Fibroblast of skin of left biceps (primary cell): Measurements from ENCODE around the gene CRYBG1.
"Not testable (repeated sequence)": the region's sequence is repeated elsewhere in the genome, so short reads cannot be mapped to it uniquely, and the experiment has no call there.

Experiments used
- DNase-seq, 2 experiments: peaks; one replicate each; pipeline ENCODE4 v3.0.0-alpha.2; 2013; ENCODE audit warnings: low read depth in 2 of 2

The CRYBG1 gene

GRCh38 chr6:106377061-106377540, 16.6 kb downstream of the CRYBG1 start:
- peak; percentile 18 to 39 for DNase-seq

GRCh38 chr6:106379951-106380350, 19.4 kb downstream of the CRYBG1 start:
- DNase-seq = no peak

- no peak for DNase-seq
Measured at GRCh38 chr6:106380407-106380806, 19.9 kb downstream of the CRYBG1 start.

GRCh38 chr6:106381223-106381622, 20.7 kb downstream of the CRYBG1 start:
- DNase-seq = no peak

DNA sequence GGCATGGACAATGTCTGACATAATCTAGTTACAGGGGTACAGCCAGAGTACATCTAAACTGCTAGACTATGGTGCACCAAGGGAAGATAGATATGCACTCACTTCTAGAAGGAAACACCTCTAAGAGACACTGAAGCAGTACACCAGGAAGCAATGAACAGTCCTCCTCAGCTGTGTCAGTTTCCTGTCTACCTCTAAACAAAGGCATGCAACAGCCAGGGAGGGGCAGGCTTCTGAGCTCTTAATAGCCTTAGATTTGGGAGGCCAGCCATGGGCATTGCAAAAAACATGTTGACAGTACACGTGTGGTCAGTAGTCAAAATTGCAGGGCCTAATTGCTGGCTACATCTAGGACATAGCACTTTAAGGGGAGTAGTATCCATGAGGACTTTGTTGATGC, 21.4 kb downstream of the CRYBG1 start:
- no peak for DNase-seq

DNA sequence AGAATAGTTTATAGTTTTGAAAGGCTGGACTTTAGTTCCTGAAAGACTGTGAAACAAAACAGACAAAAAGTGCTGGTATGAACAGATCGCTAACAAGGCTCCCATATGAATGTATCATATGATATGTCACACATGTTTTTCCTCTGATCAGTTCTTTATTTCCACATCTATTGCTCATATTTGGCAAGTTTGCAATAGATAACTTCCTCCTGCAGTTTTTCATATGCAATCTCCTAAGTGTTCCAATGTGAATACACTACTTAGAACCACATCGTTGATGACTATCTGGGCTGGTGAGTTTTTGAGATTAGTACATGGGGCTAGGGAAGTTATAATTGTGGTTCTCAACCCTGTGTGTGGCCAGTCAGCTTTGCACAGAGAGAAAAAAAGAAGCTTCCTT, 23.1 kb downstream of the CRYBG1 start:
- DNase-seq = peak in 1 of 2 experiments; percentile 21

DNA sequence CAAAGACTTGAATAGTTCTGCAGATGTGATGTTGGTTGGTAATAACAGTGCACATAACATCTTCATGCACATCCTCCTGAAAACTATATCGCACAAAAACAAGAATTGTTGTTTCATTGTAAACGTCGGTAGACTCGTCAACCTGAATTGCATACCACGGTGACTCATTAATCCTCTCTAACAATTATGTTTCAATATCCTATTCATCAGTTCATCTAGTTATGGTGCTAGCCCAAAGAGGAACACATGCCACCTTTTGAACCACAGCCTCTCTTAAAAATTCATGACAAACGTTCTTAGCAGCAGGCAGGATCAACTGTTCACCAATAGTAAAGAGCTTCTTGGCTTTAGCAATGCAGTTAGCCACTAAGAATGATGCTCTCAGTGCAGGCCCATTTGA, 25.0 kb downstream of the CRYBG1 start:
- no peak for DNase-seq

DNA sequence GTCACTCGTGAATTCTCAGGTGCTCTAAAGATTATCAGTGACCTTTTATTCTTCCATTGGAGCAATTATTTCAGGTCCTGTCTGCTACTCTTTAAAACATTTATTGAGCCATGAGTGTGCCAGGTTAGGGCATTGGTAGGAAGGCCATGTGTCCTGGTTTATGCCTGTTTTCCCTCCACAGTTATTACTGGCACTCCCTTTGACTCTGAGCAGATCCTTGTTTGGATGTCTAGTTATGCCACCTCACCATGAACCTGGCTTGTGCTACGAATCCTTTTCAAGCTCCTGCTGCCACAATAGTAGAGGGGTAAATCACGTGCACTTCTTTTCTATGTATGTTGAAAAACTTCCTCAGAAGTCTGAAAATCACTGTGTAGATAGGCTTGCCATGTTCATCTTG, 27.4 kb downstream of the CRYBG1 start:
- DNase-seq = no peak

DNA sequence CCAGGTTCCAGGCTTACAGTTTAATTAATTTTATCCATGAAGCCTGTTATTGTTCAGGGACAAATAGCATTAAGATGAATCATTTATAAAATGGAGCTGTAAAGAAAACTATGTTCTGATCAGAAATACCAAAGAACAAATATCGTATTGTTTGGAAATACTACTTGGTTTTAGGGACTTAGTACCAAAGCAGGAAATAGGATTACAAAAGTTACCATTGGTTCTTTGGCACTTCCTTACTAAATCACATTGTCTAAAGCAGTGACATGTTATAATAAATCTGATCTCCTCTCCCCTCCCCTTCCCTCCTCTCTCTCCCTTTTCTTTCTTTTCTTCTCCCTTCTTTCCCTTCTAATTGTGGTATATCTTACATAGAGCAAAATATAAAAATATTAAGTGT, 29.6 kb downstream of the CRYBG1 start:
- no peak for DNase-seq

- no peak for DNase-seq
Measured at GRCh38 chr6:106396426-106397220, 36.1 kb downstream of the CRYBG1 start.

DNA sequence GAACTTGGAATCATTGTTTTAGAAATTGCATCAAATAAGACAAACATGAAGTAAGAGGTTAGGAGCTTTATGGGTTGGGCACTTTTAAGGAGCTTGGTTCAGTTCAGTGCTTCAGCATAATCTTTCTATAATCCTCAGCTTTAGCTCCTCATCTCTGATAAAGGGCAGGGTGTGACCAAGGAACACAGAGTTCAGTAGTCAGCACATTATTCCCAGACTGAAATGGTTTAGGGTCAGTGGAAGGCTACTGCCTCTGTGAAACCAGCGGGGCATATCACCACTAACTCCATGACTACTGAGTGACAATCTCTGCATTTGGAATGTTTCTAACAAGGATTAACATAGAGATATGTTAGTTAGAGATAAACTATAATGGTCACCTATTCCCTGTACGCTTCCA, 36.9 kb downstream of the CRYBG1 start:
- DNase-seq = no peak

DNA sequence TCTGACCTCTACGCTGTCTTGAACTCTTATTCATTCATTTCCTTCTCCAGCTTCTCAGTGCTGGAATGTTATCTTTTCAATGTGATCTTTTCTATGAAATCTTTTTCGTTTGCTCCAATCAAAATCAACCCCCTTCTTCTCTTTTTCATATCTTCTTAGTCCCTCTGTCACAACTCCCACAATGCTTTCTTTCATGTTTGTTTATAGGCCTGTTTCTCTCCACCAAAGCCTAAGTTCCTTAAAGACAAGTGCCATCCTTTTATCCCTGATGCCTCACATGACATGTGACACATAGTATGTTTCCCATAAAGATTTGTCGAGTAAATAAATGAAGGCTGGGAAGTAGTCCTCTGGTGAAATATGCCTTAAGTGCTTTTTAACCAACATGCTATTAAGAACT, 38.1 kb downstream of the CRYBG1 start:
- no peak for DNase-seq

- not testable (repeated sequence) for DNase-seq
Measured at GRCh38 chr6:106405044-106405443, 44.5 kb downstream of the CRYBG1 start.

- no peak for DNase-seq
Measured at GRCh38 chr6:106411056-106411455, 50.5 kb downstream of the CRYBG1 start.

DNA sequence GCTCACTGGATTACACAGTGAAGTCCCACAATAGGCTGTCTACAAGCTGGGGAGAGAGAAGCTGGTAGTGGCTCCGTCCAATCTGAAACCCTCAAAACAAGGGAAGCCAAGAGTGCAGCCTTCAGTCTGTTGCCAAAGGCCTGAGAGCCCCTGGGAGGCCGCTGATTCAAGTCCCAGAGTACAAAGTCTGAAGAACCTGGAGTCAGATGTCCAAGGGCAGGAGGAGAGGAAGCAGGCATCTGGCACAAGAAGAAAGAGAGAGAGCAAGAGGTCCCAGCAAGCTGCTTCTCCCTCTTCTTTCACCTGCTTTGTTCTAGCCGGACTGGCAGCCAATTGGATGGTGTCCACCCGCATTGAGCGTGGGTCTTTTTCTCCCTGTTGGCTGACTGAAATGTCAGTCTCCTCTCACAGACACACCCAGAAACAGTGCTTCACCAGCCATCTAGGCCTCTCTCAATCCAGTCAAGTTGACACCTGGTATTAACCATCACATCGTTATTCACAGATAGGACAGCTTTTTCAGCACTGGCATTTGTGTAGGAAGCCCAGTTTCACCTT, 51.2 kb downstream of the CRYBG1 start:
- DNase-seq = no peak

DNA sequence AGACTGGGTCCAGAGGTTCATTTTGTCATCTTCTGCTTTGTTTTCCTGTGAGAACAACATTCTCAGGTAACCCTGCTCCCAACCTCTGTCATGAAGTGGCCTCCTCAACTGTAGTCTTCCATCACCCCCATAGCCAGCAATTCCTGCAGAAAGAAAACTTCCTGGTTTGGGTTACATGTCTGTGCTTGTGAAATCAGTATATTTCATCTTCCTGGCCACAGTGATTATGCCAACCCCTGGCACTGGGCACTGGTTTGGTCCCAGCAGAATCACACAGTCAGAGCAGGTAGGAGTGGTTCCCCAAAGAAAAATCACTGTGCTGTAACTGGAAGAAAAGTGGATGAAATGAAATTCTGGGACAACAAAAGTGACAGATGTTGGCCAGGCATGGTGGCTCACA, 52.5 kb downstream of the CRYBG1 start:
- no peak for DNase-seq

- DNase-seq = no peak
Measured at GRCh38 chr6:106413722-106414121, 53.2 kb downstream of the CRYBG1 start.

GRCh38 chr6:106415921-106416320, 55.4 kb downstream of the CRYBG1 start:
- no peak for DNase-seq

DNA sequence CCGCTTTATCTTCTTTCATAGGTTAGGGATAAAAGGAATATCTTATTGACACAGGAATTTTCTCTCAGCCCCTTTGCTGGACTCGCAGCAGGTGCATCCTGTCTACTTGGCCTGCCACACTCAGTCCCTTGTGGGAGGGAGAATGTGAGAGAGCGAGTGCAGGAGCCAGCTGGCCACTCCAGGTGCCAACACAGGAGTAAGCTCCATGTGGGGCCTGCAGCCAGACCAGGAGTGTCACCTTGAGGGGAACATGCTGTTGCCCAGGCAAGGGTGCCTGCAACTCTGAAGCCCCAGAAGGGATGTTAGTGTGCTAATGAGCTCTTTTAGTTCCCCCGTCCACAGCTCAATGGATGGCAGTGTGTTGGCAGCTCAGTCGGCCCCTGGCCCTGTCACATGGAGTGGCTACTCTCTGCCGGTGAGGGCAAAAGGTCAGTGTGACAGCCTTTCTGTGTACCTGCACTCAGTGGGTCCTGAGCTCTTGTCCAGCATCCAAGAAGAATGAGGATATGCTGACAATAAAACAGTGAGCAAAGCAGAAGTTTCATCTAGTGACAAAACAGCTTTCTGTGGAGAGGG, 57.1 kb downstream of the CRYBG1 start:
- DNase-seq = no peak

GRCh38 chr6:106419900-106420613, 59.5 kb downstream of the CRYBG1 start:
- DNase-seq = no peak

DNA sequence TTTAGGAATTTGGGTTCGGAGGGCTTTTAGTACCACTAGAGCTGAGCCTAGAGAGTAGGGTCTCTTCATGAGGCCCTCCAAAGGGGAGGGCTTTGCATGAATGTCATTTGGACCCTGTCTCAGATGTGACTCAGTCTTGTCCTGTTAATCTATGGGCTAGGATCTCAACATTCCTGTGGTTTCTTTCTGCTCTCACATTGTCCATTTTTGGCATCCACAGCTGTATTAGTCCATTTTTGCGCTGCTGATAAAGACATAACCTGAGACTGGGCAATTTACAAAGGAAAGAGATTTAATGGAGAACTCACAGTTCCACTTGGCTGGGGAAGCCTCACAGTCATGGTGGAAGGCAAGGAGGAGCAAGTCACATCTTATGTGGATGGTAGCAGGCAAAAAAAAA, 61.0 kb downstream of the CRYBG1 start:
- DNase-seq = no peak

- DNase-seq = no peak
Measured at GRCh38 chr6:106422534-106422933, 62.0 kb downstream of the CRYBG1 start.

DNA sequence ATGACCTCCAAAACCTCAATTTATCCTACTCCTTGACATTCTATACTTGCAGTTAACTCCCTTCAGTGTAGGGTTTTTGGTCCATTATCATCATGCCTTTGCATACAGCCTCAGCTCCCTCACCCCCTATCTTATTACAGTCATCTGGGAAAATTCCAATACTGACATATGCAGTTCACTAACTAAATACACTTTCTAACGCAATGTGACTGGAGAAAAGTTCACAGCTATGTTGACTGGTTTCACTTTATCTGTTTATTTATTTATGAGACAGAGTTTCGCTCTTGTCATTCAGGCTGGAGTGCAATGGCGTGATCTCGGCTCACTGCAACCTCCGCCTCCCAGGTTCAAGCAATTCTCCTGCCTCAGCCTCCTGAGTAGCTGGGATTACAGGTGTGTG, 64.9 kb downstream of the CRYBG1 start:
- no peak for DNase-seq
